CD4-positive, alpha-beta T cell treated with Interleukin-15 for 1 hour (primary cell): ENCODE measurements around the gene SMIM44.

Experiments
- DNase-seq: peaks from one replicate; pipeline ENCODE4 v3.0.0-alpha.2; 2020

SMIM44 gene

DNA sequence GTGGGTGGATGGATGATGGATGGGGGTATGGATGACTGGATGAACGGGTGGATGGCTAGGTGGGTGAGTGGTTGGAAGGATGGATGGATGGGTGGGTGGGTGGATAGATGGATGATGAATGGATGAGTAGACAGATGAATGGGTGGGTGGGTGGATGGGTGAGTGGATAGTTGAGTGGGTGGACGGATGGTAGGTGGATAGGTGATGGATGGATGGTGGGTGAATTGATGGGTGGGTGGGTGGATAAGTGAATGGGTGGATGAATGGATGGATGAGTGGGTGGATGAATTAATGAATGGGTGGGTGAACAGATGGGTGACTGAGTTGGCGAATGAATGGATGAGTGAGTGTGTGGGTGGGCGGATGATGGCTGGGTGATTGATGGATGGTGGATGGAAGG is 7.8 kb downstream of the SMIM44 start:
- DNase-seq, result no peak

DNA sequence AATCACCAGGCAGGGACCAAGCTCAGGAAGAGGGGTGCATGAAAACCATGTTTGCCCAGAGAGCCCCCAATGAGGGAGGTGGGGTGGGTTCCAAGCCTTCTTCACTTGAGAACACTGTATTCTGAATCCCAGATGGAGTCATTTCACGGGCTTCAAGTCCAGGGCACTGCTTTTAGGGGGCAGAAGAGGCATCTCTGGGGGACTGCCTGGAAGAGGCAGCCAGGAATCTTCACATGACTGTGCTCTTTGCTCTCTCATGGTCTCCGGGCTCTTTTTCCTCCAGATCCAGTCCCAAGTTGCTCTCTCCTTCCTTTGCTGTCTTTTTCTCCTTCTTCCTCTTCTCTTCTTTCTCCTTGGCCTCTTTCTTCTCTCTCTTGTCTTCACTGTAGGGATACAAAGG is 8.6 kb downstream of the SMIM44 start:
- DNase-seq, result no peak

DNA sequence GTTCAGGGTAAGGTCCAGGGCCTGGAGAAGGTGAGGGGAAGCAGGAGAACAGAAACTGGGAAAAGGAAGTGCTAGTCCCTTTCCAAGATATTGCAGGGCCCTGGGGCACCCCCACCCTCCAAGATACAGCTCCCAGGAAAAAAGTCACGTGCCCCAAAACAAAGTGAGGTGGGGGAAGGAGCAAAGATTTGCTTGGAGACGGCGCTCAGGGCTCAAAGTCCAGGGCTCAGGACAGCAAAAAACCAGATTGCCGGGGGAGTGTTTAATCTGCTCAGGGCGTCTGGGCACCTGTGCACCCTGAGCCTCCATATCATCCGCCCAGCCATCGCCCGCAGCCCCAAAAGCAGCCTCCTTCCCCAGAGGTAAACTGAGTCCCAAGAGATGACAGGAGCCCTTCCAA is 9.2 kb downstream of the SMIM44 start:
- no peak for DNase-seq

DNA sequence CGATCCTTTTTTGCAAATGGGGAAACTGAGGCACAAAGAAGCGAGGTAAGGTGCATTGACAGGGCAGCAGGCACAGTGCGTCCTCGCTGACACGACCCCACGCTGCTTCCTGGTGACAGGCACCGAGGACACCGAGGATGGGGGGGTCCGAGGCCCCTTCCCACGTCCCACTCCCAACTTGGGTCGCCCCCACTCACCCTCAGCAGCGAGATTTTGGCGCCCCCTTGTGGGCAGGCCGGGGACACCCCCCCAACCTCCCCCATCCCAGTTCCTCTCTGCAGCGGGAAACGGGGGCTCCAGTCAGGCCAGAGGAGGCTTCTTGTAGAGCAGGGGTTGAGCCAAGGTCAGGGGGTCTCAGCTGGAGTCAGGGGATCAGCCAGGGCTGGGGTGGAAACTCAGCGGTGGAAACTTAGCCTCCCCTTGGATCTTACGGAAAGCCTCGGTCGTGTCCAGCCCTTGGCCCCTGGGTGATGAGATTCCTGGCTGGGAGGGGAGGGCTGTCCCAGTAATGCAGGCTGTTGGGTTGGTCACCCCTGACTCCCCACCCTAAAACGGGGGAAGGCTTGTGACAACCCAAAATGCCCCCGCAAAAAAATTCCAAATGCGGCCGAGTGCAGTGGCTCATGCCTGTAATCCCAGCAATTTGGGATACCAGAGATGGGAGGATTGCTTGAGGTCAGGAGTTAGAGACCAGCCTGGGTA is 11.1 kb downstream of the SMIM44 start:
- no peak for DNase-seq

DNA sequence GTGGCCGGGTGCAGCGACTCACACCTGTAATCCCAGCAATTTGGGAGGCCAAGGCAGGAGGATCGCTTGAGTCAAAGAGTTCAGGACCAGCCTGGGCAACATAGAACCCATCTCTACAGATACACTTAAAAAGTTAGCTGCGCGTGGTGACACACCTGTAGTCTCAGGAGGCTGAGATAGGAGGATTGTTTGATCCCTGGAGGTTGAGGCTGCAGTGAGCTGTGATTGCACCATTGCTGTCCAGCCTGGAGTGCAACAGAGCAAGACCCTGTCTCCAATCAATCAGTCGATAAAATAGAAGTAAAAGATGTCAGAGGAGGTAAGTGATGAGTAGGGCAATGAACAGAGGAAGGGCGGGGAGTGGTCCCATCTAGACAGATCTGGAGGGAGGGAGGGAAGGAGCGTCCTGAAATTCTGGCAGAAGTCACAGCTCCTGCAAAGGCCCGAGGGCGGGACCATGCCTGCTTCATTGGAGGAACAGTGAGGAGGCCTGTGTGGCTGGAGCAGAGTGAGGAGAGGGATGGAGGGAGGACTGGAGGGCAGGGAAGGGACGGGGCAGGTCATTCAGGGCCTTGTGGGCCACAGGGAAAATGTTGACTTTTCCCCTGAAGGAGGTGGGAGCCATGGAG is 12.6 kb downstream of the SMIM44 start:
- no peak for DNase-seq

DNA sequence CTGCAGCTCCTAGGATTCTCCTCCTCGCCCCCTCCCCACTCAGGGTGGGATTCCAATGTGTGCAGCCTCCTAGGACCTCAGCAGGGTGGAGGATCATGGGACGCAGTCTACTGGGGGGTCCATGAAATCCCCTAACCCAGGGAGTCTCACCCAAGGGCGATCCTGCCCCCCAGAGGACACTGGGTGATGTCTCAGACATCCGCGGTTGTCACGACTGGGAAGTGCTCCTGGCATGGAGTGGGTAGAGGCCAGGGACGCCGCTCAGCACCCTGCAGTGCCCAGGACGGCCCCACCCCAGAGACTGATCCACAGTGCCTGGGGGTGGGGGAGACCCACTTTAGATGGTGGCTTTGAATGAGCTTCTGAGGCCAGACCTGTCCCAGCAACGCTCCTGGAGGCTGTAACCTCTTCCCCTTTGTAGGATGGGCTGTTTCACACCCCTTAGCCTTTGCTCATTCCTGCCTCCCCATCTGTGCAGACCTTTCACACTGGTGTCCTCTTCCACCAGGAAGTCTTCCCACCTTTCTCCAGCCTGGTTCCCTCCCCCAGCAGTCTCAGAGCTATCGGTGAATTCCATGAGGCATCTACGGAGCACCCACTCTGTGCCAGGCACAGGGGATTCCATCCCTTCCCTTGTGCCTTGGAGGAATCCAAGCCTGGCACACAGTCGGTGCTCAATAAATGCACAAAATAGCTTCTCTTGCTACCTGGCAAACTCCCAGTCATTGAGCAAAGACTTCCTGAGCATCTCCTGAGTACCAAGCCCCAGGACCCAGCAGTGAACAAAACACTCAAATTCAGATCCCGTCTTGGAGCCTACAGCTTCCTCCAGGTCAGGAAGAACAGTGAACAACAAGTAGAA is 13.4 kb downstream of the SMIM44 start:
- DNase-seq, result no peak

DNA sequence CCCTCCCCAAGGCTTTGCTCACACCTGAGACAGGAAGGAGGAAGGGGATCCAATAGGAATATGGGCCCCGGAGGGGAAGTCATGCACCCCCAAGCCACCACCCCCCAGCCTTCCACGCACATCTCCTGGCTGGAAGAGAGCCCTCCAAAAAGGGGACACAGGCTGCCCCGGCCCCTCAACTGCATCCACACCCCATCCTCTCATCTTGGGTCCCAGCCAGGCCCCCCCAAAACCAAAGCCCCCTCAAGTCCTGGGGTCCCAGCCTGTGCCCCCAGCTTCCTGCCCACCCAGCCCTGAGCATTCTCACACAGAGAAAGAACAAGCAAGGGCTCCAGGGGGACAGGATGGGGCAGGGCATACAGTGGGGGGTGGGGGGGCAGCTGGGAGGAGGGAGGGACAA is 15.0 kb downstream of the SMIM44 start:
- no peak for DNase-seq

DNA sequence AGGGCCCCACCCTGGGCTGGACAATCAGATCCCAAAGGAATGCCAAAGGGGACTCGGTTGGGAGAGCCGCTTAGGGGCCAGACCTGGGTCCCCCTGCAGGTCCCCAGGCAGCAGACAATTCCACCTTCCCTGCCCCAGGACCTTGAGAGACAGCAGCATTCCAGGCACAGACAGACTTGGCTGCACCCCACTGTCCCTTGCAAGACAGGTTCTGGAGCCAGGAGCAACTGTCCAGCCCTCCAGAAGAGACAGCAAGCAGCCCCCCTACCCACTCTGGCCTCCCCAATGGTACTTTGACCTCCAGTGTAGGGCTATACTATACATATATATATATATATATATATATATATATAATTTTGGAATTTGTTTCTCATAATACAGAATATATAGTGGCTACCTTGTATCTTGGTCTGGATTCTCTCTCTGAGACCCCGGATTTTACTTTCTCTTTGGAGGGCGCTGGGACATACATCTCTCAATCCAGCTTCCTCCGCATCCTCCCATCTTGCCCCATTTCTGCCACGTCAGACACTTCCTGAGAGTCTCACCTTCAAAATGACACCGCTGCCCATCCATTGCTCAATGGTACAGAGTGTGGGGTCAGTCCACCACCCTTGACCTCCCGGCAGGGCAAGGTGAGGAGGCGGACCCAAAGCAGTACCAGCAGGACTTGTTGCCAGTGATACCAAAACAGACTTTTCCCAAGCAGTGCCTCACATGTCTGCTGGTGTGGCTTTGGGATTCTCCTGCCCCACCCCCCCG is 15.6 kb downstream of the SMIM44 start:
- DNase-seq, result no peak

DNA sequence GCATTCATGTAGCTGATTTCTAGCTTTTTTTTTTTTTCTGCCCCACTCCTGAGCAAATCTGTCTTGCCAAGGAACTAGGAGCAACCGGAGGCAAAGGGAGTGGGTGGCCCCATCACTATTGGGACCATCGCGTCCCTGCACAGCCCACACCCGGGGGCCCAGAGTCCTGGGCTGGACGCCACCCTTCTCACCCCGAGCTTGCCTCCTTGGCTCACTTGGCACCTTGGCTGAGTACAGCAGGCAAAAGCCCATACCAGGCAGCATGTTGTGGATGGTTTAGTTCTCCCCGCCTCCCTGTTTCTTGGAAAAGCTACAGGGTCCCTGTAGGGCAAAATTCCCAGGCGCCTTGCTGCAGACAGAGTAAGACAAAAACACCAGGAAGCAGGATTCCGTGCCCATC is 16.6 kb downstream of the SMIM44 start:
- DNase-seq, result no peak

DNA sequence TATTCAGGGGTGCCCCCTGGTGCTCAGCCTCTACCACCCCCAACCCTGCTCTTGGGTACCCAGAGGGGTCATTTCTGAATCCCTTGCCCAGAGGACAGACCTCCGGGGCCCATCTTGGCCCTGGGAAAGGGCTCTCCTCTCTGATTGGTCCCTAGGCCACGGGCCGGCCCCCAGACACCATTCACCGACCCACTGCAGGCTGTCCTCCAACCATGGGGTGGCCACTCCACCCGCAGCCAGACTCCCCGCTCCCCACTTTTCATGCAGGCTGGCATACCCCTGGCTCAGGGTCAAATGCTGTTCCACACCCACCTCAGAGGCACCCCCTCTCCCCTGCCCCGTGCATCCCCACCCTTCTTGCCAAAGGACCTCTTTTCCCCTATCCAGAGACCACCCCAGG is 17.7 kb downstream of the SMIM44 start:
- no peak for DNase-seq

DNA sequence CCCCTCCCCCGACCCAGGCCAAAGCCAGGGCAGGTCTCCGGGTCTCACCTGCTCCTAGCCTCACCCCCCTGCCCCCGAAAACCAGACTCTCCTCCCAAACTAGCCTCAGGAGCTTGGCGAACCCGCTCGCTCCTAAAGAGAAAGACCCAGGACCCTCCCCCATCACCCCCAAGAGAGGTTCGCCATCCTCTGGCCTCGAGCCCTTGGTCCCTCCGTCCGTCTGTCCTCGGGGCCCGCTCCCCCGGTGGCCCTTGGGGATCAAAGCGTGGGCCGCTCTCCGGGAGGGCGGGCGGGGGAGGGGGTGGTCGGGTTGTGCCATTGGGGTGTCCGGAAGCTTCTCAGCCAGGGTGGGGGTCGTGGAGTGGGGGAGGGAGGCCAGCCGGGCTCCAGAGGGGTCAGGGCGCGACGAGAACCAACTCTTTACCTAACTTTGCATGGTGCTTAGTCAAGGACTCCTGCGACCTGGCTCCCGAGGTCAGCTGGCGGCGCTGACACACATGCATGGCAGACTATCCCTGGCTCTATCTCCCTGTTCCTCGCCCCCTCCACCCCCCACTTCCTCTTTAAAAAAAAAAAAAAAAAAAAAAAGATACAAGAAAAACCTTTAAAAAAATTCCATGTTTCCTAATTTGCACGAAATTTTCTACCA is 18.5 kb downstream of the SMIM44 start:
- DNase-seq, result no peak

DNA sequence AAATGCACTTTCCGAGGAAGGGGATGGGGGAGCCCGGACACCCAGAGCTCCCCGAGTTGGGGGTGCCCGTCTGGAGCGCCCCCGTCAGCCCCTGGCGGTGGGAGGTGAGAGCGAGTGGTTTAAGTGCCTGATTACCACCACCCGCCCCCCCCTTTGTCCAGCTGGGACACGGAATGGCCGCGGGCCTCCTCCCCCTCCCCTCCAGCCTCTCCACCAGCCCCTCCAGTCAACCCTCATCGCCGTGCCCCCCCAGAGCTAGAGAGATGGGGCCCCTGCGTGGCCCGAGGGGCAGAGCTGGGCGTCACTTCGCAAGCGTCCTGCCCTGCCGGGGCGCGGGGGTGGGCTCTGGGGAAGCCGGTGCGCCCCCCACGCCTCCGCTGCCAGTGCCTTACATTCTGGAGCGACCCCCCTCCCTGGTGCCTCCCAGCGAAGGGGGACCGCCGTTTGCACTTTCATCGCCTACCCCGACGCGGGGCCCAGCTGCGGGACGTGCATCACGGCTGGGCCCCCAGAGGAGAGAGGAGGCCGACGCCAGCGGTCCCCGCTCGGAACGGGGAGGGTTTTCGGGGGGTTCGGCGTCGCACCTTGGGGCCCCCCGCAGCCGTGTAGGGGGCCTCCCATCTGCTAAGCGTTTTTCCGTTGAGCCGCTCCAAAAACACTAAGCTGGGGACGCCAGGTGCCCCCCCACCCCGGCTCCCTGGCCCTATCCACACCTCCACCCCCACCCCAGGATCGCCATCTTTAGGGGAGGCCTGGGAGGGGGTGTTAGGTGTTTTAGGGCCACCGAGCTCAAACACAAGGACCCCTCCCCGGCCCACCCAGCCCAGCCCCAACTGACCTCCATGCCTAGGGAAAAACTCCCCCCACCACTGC is 19.3 kb downstream of the SMIM44 start:
- no peak for DNase-seq

DNA sequence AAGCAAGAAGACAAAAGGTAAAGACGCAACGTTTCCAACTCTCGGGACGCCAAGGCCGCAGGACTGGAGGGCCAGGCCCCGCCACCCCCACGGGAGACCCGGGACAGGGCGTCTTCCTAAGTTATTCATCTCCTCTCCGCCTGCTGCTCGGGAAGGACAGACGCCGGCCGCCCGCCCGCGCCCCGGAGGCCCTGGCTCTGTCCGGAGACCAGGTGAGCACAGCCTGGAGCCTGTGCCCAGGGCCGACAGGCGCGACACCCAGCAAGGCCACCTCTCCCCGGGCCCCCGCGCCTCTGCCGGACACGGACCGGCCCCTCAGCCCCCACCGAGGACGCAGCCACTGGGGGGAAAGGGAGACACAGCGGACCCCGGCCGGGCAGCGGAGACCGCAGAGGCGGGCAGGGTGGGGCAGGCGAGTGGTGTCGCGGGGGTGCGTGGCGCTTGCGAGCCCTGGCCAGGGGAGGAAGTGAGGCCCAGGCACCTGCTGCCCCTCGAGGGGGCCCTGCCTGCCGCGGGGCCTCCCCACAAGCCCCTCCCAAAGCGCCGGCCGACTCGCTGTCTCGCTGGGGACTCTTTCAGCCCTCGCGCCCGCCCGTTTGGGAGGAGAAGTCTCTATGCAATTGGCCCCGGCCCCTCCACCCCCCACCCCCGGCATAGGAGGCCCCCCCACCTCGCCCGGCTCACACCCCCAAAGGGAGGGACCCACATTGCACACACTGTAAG is 20.1 kb downstream of the SMIM44 start:
- DNase-seq, result no peak

DNA sequence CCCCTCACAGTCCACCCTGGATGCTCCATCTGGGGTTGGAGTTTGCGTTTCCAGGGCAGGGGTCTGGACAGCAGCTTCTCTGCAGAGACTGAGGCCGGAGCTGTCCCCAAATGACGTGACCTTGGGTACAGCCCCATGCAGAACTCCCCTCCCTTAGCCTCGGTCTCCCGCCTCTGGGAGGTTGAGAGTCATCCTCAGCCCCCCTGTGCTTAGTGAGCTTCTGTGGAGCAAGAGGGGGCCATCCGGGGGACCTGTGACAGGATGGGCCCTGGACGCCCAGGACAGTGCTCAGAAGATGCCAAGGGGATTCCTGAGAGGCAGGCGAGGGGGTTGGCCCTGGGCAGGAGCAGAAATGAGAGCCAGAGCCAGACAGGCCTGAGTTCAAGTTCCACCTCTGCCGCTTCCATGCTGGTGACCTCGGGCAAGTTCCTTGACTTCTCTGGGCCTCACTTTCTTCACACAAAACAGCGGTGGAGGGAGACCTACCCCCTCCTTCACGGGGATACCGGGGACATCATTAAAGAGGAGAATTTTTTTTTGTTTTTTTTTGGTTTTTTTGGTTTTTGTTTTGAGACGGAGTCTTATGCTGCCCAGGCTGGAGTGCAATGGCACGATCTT is 23.2 kb downstream of the SMIM44 start:
- no peak for DNase-seq

DNA sequence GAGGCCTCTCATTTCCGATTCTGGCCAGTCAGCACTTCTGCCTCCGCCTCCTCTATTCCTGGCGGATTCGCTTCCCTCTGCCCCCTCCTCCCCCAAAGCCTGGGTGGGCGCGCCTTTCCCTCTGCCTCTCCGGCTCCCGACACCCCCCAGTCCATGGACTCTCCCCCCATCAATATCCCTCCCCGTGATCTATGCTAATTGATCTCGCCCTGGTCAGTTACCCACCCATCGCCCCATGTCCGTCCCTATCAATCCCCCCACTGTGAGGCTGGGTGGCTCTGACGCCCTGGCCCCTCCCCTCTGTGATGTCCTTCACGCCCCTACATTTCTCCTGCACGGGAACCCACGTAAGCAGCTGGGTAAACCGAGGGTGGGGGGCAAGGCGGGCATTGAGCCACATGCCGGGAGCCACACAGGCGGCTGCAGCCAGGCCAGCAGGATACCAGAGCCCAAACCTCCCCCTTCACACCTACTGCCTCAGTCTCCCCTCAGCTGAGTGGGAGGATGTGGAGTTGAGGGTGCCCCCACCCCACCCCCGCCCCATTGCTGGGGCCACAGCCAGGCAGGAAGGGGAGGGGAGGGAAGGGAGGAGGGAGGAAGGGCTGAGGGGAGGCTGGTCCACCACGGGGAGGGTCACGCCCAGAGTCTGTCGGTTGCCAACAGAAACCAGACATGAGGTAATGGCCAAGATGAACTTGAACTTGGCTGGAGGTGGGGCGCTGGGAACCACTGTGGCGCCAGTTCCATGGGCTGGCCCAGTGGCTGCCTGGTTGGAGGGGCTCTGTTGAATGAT is 24.0 kb downstream of the SMIM44 start:
- DNase-seq, result no peak

DNA sequence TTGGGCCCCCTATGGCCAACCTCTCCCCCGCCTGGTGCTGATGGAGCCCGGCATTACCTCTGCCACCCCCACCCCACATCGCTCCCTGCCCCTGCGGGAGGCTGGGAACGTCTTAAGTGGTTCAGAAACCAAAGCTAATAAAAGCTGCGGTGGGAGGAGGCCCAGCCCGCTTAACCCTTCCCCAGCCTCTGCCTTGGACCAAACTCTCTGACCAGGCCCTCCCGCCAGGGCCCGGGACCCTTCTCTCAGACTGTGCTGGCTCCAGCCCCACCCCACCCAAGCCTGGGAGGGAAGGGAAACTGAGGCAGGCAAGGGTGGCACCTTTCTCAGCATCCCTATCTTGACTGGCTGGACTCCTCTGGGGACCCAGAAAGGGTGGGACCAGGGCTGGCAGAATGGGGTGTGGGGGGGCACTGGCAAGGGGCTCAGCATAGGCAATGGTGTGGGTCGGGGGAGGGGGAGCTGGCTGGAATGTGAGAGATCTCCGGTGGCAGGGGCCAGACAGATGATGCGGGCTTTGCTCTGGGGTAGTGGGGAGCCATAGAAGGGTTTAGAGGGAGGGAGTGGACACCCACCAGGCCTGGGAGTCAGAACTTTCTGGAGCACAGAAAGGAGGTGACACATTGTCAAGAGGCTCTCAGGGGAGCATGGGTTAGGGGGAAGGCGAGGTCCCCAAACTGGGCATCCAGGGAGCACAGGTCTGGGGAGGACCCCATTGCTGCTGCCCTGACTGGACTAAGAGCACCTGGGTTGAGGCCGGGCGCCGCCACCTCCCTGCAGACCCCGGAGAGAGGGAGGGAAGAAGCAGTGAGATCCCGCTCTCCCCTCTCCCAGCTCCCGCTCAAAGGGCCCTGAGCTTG is 24.8 kb downstream of the SMIM44 start:
- no peak for DNase-seq

DNA sequence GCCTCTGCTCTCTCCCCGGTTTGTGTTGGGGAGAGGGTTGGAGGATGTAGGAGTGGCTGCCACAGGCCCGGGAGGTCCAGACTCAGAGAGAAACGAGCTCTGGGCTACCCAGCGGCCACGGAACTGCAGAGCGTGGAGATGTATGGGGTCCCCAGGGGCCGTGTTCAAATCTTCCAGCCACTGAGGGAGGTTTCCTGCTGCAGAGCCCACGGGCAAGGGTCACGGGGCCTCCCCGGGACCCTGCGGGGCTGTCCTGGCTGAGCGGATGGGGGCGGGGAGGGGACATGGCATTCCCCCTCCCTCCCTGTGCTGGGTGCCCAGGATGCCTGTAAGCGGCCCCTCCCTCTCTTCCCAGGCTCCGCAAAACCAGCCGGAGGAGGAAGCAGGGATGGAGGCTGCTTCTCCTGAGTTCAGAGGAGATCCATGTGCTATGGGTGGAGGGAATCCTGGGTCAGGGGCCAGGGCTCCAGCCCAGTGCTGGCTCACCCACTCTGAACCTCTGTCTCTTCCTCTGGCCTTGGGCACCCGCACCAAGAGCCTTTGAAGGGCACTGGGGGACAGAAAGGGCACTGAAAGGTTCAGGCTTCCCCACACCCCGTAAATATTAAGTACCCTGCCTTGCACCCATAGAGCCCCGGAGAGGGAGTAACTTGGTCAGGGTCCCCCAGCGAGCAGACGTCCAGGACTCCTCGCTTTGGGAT is 25.6 kb downstream of the SMIM44 start:
- no peak for DNase-seq

DNA sequence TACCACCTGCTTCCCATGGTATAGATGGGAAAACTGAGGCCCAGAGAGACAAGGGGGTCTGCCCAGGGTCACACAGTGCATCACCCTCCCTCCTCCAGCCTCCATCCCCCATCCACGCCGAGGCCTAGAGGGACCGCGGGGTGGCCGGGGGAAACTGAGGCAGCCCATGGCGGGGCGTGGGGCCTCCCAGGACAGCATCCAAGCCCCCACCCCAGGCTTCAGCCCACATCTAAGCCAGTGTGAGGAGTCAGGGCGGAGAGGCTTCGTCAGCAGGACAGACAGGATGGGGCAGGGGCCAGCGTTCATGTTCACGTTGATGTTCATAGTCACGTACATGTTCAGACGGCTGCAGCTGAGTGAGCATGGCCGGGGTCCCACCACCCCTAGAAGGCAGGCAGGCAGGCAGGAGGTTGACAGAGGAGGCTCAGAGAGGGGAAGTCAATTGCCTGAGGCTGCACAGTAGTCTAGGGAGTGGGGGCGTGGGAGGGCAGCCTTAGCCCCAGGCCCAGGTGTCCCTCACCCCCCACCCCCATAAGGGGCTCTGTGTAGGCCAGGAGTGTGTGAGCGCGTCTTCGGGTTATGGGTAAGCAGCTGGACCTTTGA is 26.2 kb downstream of the SMIM44 start:
- no peak for DNase-seq
